HuH-7.5 (cell line): ENCODE results near the gene ERBB4.

Experiments used
- DNase-seq: peaks from one replicate; pipeline ENCODE4 v3.0.0; 2011; ENCODE audit warnings: low spot score

ERBB4 gene

DNA sequence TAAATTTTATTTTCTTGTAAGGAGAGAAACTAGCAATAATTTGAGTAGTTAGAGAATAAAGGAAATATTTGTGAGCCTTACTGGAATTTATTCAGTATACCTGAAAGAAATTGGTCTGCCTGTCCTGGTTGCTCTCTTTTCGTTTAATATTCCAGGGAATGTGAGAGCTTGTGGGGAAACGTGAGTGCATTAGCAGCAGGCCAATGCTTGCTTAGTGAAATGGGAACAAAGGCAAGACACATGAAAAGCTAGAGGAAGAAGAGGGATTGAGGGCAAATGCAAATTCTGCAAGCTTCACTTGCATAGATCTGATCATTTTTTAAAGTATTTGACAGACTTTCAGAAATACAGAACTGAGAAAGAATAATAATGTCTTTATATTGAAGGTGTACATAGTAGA is 111.0 kb downstream of the ERBB4 start:
- no peak for DNase-seq

DNA sequence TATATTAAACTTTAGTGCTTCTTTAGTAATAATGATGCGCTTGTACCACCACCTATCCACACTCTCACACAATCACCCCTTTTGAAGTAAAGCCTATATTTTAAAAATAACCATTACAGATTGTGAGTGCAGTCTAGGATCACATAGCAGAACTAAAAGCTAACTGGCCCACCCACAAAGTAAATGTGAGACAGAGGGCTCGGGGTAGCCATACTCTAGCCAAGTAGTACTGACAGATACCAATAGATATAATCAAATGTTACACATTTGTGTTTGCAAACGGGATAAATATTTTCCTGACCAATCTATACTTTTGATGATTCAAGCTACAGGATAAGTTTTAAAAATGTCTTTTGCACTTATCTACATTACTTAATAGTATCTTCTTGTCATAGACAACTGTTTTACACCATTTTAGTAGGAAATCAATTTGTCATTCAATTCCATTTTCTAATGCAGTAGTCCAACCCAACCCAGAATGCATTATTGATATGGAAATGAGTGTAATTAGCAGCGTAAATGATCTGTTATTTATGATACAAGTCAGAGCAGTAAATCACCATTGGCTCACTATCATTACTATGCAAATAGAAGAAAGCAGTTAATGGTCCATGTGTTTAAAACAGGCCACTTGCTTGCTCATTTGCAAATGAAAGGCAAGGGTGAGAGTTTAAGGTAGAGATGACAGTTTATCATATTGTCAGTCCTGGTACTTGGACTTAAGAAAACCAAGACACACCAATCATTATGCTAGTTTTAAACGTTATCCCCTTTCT is 111.8 kb downstream of the ERBB4 start:
- DNase-seq = no peak

GRCh38 chr2:212424082-212424481 is 114.5 kb downstream of the ERBB4 start:
- no peak for DNase-seq

DNA sequence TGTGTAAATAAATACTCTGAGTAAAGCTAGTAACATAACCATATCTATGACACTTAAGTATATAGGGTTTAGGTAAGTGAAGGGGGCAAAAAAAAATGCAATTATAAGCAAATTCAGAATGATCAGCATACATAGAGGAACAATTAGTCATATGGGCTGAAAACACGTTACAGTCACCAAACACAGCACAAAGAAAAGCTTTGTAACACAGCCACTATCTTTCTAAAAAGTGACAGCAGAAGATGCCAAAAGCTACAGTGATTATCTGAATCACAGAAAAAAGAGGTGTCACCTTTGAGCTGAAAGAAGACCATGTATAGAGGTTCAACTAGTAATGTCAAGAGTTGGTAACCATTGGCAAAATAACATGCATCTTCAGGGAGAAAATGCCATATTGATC is 115.5 kb downstream of the ERBB4 start:
- DNase-seq = no peak

GRCh38 chr2:212421556-212422334 is 116.9 kb downstream of the ERBB4 start:
- no peak for DNase-seq

DNA sequence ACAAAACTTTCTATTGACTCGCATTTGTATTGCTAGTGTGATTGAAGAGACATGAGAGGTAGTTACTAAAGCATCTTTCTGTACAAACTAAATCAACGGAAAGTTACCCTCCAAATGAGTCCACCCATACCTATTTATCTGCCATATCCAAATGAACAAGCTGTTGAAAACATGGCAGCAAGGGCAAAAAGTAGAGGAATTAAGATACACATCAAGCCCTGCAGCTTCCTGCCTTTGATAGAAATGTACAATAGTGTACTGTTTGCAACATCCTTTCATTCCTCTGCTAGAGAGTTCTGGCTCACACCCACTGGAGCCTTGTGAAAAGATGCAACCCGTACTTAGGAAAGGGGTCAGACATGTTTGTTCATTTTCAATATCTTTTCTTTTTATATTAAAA is 122.5 kb downstream of the ERBB4 start:
- no peak for DNase-seq

DNA sequence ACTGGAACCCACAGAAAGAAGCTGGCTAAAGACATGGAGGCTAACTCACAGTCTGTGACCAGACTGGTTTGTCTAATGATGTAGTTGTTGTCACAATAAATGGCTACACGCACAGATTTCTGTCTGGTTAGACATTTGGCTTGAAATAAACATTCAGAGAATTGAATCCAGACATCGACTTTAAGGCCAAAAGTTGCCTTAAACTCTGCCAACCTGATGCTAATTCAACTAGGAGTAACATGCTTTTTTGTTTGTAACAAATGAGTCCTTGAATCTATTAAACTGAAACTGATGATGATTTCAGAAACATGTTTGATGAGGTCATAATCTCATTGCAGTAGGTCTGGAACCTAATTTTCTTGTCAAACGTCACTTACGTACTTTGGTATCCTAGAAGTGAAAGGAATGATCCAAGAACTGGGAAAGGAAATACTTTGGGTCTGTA is 123.8 kb downstream of the ERBB4 start:
- DNase-seq = no peak

DNA sequence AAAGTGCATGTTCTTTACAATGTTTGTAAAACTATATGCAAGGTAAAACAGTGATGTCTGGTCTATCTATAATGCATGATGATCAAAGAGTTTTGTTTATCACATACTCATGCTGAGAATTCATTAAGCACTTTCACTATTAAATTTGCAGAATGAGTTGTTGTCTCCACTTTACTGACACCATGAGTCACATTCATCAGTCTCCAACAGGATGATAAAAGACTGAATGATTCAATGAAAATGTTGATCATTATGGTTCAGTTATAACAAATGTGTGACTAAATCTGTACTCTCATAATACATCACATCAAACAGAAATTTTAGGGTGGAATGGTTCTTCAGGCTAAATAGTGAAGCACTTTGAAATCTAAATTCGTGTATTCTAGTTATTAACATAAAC is 129.0 kb downstream of the ERBB4 start:
- DNase-seq = no peak

DNA sequence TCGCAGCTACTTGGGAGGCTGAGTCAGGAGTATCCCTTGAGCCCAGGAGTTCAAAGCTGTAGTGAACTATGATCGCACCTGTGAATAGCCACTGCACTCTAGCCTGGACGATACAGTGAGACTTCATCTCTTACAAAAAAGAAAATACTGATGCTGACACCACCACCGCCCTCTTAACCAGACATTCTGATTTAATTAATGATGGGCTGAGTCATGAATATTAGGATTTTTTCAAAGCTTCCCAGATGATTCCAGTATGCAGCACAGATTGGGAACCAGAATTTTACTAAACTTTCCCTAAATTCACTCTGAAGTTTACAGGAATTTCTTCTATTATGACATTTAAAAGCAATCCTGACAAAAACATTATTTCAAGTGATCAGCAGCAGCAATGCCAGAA is 130.1 kb downstream of the ERBB4 start:
- no peak for DNase-seq

GRCh38 chr2:212406716-212407115 is 131.9 kb downstream of the ERBB4 start:
- no peak for DNase-seq

DNA sequence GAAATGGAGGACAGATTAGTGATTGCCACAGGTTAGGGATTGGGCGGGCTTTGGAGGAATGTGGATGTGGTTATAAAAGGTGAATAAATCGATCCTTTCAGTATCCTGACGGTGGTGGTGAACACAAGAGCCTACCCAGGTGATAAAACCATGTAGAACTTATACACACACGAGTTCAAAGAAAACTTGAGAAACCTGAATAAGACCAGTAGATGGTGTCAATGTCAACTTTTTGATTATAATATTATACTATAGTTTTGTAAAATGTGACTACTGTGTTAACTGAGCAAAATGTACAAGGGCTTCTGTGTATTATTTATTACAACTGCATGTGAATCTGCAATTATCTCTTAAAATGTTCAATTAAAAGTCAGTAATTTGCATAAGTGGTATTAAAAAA is 136.3 kb downstream of the ERBB4 start:
- no peak for DNase-seq

DNA sequence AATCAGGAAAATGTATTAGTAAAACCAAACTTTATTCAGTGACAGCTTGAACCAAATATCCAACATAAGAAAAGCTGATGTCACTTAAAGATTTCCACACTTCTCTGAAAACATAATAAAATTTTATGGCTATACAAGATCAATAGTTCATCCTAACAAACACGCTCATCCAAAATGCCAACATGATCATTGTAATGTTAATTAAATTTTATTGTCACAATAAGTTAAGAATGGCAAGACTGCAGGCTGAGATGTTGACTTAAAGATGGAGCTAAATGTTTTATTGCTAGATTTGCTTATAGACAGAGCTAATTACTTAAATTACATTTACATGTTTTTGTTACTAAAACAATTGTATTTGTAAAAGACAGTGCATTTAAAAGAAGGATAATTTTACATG is 140.3 kb downstream of the ERBB4 start:
- no peak for DNase-seq

DNA sequence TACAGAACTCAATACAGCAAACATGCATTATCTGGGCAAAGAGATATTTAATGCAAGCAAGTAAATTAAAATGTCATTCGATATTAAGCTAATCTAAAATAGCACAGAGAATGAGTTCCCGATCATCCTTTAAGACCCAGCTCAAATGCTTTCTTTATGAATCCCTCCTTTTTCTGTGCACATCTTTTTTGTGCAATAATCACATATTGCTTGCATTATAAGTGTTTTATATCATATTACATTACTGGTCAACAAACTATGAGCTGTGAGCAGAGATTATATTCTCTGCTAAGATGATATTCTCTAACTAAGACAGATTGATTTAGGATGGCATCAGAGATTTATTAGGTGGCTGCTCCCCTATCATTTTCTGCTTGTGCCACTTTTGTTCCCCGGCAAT is 146.1 kb downstream of the ERBB4 start:
- no peak for DNase-seq

DNA sequence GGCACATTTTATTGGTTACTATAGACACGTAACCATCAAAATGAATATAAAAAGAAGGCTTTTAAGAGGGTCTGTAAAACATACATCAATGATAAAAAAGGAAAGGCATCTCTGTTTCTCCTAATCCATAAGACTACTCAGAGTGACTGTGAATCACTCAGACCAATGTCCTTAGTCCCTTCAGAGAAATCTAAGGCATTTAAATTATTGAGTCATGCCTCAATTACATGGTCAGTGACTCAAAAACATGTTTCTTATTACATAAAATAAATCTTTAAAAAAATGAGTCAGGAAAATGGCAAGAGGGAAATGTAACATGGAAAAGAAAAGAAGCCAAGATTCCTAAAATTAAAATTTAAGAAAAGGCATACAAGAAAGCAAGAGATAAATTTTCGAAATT is 146.6 kb downstream of the ERBB4 start:
- no peak for DNase-seq

DNA sequence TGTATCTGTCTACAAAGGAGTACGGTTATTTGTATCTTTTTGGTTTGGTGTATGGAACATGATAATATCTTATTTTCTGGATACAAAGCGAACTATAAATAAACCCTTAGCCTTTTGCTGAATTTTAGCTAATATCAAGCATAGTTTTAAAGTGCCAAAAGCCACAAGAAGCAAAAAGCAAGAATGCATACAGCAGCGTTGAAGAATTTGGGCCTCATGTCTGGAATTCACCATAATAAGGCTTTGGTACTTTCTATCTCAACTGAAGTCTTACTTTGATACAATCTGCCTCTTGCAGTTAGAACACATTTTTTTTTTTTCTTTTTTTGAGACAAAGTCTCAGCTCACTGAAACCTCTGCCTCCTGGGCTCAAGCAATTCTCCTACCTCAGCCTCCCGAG is 151.5 kb downstream of the ERBB4 start:
- DNase-seq = no peak

GRCh38 chr2:212385241-212385640 is 153.4 kb downstream of the ERBB4 start:
- DNase-seq = no peak

DNA sequence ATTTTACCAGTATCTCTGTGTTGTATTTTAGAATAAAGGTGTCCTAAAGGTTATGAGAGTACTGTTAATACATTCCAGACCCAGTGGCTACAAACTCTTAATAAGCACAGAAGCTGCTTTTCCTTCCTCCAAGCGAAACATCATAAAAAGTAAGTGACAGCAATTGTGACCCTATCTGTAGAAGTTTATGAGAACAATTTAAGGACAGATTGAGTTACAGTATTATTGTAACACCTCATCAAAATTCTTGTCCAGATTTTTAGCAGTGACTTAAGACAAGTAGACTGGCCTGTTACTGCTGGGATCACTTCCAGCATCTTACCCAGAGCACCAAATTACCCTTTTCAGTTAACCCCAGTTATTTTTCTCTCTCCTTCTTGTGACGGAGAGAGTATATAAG is 154.6 kb downstream of the ERBB4 start:
- no peak for DNase-seq

DNA sequence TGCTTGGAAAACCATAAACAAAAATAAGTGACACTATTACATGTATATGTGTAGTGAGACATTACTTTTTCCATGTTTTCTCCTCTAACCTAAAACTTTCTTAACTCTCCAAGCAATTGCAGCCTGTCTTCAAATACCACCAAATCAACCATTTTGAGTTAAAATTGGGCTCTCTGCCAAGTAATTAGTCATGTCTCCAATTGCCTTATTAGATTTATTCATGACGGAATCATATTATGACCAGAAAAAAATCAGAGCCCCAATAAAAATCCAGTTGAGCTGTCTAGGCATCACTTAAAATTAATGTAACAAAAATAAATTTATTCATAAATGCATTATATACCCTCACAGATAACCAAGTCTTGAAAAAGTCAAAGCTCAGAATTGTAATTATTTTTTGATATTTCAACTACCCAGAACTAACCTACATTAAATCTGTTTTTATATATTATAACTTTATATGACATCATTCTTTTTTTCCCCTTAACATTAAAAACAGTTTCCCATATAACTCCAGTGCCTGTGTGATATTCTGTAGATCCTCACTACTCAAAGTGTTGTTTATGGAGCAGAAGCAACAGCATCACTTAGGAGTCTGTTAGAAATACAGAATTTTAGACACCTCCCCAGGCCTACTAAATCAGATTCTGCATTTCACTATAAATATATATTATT is 157.0 kb downstream of the ERBB4 start:
- DNase-seq = no peak

GRCh38 chr2:212379103-212379502 is 159.5 kb downstream of the ERBB4 start:
- DNase-seq = no peak

GRCh38 chr2:212367431-212367830 is 171.2 kb downstream of the ERBB4 start:
- no peak for DNase-seq

DNA sequence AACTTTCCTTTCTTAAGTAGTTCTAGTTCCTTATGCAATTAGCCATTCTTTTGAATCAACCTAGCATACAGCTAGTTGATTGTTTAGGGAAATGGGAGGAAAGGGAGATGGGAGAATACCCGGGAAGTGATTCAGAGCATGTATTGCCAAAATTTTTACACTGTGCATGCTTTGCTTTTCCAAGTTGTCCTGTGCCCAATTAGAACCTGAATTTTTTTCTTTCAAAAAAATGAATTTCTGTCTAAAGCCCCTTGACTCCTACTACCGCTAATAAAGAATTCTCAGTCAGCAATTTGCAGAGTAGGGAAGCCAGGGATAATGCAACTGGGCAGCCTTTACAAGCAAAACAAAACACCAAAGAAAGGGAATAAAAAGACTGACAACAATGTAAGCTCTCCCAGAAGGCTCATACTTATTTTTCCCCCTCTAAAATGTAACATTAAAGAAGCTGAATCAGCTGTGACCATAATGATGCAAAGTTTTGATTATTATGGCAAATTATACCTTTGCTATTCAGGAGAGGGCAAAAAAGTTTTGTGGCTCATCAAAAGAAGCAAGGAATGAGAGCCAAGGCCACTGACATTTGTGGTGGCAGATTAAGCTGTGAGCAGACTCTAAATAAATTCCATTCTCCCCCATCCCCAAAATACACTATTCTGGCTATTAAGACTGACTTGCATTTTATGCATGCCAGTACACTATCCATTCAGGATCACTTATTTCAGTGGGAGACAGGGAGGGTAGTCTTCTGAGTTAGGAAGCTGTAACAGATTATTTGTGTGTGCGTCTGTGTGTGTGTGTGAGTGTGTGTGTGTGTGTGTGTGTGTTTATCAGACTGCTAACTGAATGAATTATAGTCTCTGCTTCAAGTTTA is 174.3 kb downstream of the ERBB4 start:
- no peak for DNase-seq

DNA sequence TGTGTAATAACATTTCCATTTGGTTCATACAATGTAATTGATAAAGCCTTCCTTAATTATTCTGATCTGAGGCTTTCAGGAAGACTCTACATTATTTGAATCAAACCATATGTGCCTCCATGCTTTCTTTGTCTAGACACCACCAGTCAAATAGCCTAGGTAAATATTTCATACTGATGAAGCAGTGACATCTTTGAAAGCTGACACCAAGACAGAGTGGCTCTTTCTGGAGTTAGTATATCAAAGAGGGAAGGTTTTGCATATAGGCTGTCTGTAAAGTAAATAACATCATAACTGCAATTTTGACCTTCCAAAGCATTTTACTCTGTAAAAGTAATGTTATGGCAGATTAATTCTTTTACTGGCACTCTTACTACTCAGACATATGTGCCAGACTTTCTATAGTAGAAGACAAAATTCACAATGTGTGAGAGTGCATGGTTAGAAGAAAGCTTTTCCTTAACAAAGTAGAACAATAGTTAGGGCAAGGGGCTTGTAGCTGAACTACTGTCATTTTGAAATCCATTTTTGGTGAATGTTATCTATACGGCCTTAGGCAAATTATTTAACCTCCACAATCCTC is 177.3 kb downstream of the ERBB4 start:
- no peak for DNase-seq
